Ishikawa (cell line): ENCODE measurements around the gene MAGT1.

Experiments
- CEBPB ChIP-seq: IDR thresholded peaks from 2 replicates; pipeline ENCODE4 v1.6.1; 2012
- CREB1 ChIP-seq: IDR thresholded peaks from 2 replicates; pipeline ENCODE4 v1.6.1; 2012; ENCODE audit warnings: low read depth
- EGR1 ChIP-seq: IDR thresholded peaks from 2 replicates; pipeline ENCODE4 v1.6.1; 2012
- EP300 ChIP-seq: IDR thresholded peaks from 2 replicates; pipeline ENCODE4 v1.6.1; 2012; ENCODE audit warnings: borderline replicate concordance
- FOXM1 ChIP-seq: IDR thresholded peaks from 2 replicates; pipeline ENCODE4 v1.6.1; 2012; ENCODE audit warnings: low read depth, borderline replicate concordance
- MAX ChIP-seq: IDR thresholded peaks from 2 replicates; pipeline ENCODE4 v1.6.1; 2012
- NFIC ChIP-seq: IDR thresholded peaks from 2 replicates; pipeline ENCODE4 v1.6.1; 2012
- RAD21 ChIP-seq: IDR thresholded peaks from 2 replicates; pipeline ENCODE4 v1.6.1; 2012; ENCODE audit warnings: low read depth
- REST ChIP-seq: IDR thresholded peaks from 2 replicates; pipeline ENCODE4 v1.6.1; 2012; ENCODE audit warnings: low read depth, mild to moderate bottlenecking
- TAF1 ChIP-seq: IDR thresholded peaks from 2 replicates; pipeline ENCODE4 v1.6.1; 2012; ENCODE audit warnings: low read depth, mild to moderate bottlenecking
- TCF12 ChIP-seq: IDR thresholded peaks from 2 replicates; pipeline ENCODE4 v1.6.1; 2012; ENCODE audit warnings: low read depth
- TEAD4 ChIP-seq: IDR thresholded peaks from 2 replicates; pipeline ENCODE4 v1.6.1; 2012
- YY1 ChIP-seq: IDR thresholded peaks from 2 replicates; pipeline ENCODE4 v1.6.1; 2012; ENCODE audit warnings: low read depth
- ZBTB7A ChIP-seq: IDR thresholded peaks from 2 replicates; pipeline ENCODE4 v1.6.1; 2012; ENCODE audit warnings: low read depth
- TF ChIP-seq, protein P1 (sequence below): IDR thresholded peaks from 2 replicates; pipeline ENCODE4 v1.6.1; 2012

Gene MAGT1

DNA sequence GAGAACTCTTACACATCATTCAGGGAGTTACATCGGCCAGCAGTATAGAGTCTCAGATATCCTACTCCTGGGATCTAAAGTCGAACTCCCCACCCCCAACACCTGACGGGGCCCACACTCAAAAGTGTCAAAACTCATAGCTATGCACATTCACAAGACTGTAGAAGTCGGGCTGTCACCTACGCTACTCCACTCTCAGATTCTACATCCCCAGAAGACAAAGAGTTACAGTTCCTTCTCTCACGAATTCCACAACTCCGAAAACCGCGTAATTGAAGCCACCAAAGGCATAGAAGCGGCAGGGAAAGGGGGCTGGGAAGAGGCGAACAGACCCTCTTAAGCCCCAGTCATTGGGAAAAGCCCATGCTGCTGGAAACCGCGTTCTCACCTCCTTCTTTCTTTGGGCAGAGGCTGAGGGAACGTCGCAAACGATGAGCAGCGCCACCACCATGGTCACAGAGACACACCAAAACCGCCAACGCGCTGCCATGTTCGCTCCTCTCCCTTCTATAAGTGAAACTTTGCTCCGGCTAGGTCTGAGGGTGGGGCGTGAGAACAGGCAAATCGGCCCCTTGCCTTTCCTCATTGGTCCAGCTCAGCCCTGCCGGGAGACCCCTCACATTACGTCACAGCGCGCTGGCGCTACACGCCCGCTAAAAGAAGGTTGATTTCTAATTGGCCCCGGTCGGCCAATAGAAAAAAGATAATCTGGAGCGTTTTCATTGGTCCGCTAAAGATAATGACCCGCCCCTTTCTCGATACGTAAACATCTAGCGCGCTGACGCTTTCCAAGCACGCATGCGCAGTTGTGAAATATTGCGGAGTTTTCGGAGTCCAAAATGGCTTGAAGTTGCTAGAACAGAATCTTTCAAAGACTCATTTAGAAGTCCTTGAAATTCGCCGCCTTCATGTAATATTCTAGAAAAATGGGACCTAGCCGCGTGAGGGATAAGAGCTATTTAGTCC is at the start of gene MAGT1:
Gene MAGT1 (minus strand): TSS at position 515 of the 966 bp plus-strand sequence. CDS start 25 bp downstream, at position 490.
- TF ChIP-seq FOXM1: peak; percentile 15; the same call in 1 of the 2 replicates
- TF ChIP-seq CEBPB: peak; percentile 60
- no peak for TF ChIP-seq EP300
- peak; percentile 76 for TF ChIP-seq YY1
- TF ChIP-seq TCF12: no peak
- TF ChIP-seq CREB1: peak; percentile 79
- TF ChIP-seq TAF1: peak; percentile 58

GRCh38 chrX:77938083-77938680 is 42.9 kb upstream of the MAGT1 start:
- TF ChIP-seq EGR1 (no peak), RAD21 (no peak), REST (no peak), ZBTB7A (no peak), NFIC (no peak), CEBPB (no peak), YY1 (no peak)
- TF ChIP-seq, protein P1, sequence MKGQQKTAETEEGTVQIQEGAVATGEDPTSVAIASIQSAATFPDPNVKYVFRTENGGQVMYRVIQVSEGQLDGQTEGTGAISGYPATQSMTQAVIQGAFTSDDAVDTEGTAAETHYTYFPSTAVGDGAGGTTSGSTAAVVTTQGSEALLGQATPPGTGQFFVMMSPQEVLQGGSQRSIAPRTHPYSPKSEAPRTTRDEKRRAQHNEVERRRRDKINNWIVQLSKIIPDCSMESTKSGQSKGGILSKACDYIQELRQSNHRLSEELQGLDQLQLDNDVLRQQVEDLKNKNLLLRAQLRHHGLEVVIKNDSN: no peak

- TF ChIP-seq TAF1: no peak
- TF ChIP-seq CEBPB: no peak
- no peak for TF ChIP-seq EP300
- TF ChIP-seq MAX: no peak
- no peak for TF ChIP-seq EGR1
- no peak for TF ChIP-seq NFIC
- TF ChIP-seq TCF12: no peak
- no peak for TF ChIP-seq TEAD4
- no peak for TF ChIP-seq YY1
- TF ChIP-seq REST: no peak
- no peak for TF ChIP-seq FOXM1
- TF ChIP-seq, protein P1: no peak
- TF ChIP-seq CREB1: no peak
These were observed 42.1 kb upstream of the MAGT1 start for GRCh38 chrX:77937291-77937690.

DNA sequence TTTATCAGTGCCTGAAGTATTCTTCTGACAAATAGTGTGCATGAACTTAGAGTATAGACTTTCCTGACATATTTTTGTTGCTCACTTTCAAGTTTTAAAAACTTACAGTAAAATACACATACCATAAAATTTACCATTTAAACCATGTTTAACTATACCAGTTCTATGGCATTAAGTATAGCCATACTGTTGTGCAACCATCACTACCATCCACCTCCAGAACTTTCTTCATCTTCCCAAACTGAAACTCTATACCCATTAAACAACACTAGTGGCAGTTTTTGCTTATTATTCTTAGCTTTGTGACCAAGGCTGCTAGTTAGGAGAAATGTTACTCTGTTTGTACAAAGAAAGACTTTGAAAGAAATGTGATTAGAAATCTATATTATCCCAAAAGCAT is 41.1 kb upstream of the MAGT1 start:
- TF ChIP-seq EP300 (no peak), REST (no peak), FOXM1 (no peak), EGR1 (no peak), NFIC (no peak), YY1 (no peak), TAF1 (no peak), CEBPB (no peak), ZBTB7A (no peak), MAX (no peak), RAD21 (no peak), CREB1 (no peak)
- TF ChIP-seq, protein P1: no peak
